ENCODE measurements around the gene ACAD10.

Gene ACAD10

GRCh38 chr12:111756681-111757080, 70.8 kb downstream of the ACAD10 start:
- H3K4me3 ChIP-seq (ENCODE audit: control insufficient read depth, low read depth, low read length), result no peak overlapping the region
- no peak for TF ChIP-seq CTCF (IDR thresholded peaks at IDR 0.05; ENCODE audit: control insufficient read depth, insufficient read depth, low read depth, low read length, missing control alignments)
- no peak for DNase-seq (ENCODE audit: low read depth)

- TF ChIP-seq CTCF (IDR thresholded peaks at IDR 0.05; ENCODE audit: control insufficient read depth, insufficient read depth, low read depth, low read length, missing control alignments), result no peak
- DNase-seq (ENCODE audit: low read depth), result no peak
- H3K4me3 ChIP-seq (ENCODE audit: control insufficient read depth, low read depth, low read length), result no peak overlapping the region
Observed at GRCh38 chr12:111757361-111758119, 71.7 kb downstream of the ACAD10 start.

GRCh38 chr12:111758120-111758561, 72.3 kb downstream of the ACAD10 start:
- no peak for TF ChIP-seq CTCF (IDR thresholded peaks at IDR 0.05; ENCODE audit: control insufficient read depth, insufficient read depth, low read depth, low read length, missing control alignments)
- no peak overlapping the region for H3K4me3 ChIP-seq (ENCODE audit: control insufficient read depth, low read depth, low read length)
- DNase-seq (ENCODE audit: low read depth), result no peak

- DNase-seq (ENCODE audit: low read depth), result no peak
- no peak for TF ChIP-seq CTCF (IDR thresholded peaks at IDR 0.05; ENCODE audit: control insufficient read depth, insufficient read depth, low read depth, low read length, missing control alignments)
- H3K4me3 ChIP-seq (ENCODE audit: control insufficient read depth, low read depth, low read length), result no peak overlapping the region
Observed at GRCh38 chr12:111759271-111759670, 73.4 kb downstream of the ACAD10 start.

- no peak overlapping the region for H3K4me3 ChIP-seq (ENCODE audit: control insufficient read depth, low read depth, low read length)
- DNase-seq (ENCODE audit: low read depth), result no peak
- TF ChIP-seq CTCF (IDR thresholded peaks at IDR 0.05; ENCODE audit: control insufficient read depth, insufficient read depth, low read depth, low read length, missing control alignments), result no peak
Observed at GRCh38 chr12:111759991-111760390, 74.1 kb downstream of the ACAD10 start.

- DNase-seq (ENCODE audit: low read depth), result no peak
- no peak for TF ChIP-seq CTCF (IDR thresholded peaks at IDR 0.05; ENCODE audit: control insufficient read depth, insufficient read depth, low read depth, low read length, missing control alignments)
- H3K4me3 ChIP-seq (ENCODE audit: control insufficient read depth, low read depth, low read length), result no peak overlapping the region
Observed at GRCh38 chr12:111761099-111761498, 75.2 kb downstream of the ACAD10 start.

Measured in AG09309 (cell line).